KG1 (cell line): Measurements from ENCODE around the gene PAGR1.
"Not testable (repeated sequence)": the region's sequence is repeated elsewhere in the genome, so short reads cannot be mapped to it uniquely, and the experiment has no call there.

Experiments
- DNase-seq: peaks from one replicate; lab custom pipeline; 2025; lab: John Stamatoyannopoulos, UW

PAGR1 gene

GRCh38 chr16:29791845-29792807 is 23.8 kb upstream of the PAGR1 start:
- DNase-seq: no peak

- DNase-seq: not testable (repeated sequence)
These were observed 22.8 kb upstream of the PAGR1 start for GRCh38 chr16:29793153-29793552.

- no peak for DNase-seq
These were observed 21.7 kb upstream of the PAGR1 start for GRCh38 chr16:29794231-29794710.

GRCh38 chr16:29802416-29802935 is 13.5 kb upstream of the PAGR1 start:
- no peak for DNase-seq

GRCh38 chr16:29804020-29804419 is 11.9 kb upstream of the PAGR1 start:
- no peak for DNase-seq

- no peak for DNase-seq
These were observed 11.3 kb upstream of the PAGR1 start for GRCh38 chr16:29804455-29805231.

GRCh38 chr16:29805232-29806098 is 10.5 kb upstream of the PAGR1 start:
- peak; percentile 96 for DNase-seq

GRCh38 chr16:29806099-29806579 is 9.8 kb upstream of the PAGR1 start, which contains the start of gene MAZ:
MAZ (plus strand) TSS chr16:29806529; CDS start chr16:29806702, 173 bp downstream.
- DNase-seq: peak; percentile 51

GRCh38 chr16:29806641-29807425 is 9.1 kb upstream of the PAGR1 start:
- DNase-seq: no peak

GRCh38 chr16:29807426-29808218 is 8.3 kb upstream of the PAGR1 start:
- peak; percentile 91 for DNase-seq

GRCh38 chr16:29808219-29808900 is 7.6 kb upstream of the PAGR1 start:
- no peak for DNase-seq

- DNase-seq: no peak
These were observed 6.8 kb upstream of the PAGR1 start for GRCh38 chr16:29809031-29809747.

GRCh38 chr16:29809850-29810698 is 5.9 kb upstream of the PAGR1 start:
- DNase-seq: no peak

GRCh38 chr16:29810699-29811169 is 5.2 kb upstream of the PAGR1 start:
- DNase-seq: no peak

- DNase-seq: no peak
These were observed 4.6 kb upstream of the PAGR1 start for GRCh38 chr16:29811170-29811895.

- DNase-seq: no peak
These were observed 3.9 kb upstream of the PAGR1 start, which contains the start of gene PRRT2 for GRCh38 chr16:29811896-29812665. PRRT2 (plus strand) TSS chr16:29812193; CDS start chr16:29813055, 862 bp downstream.
